Measurements from ENCODE around the gene ATF7IP2.

The ATF7IP2 gene

GRCh38 chr16:10514369-10515055 lies 128.7 kb downstream of the ATF7IP2 start:
- DNase-seq, result peak in 1 of 2 donors; percentile 7

- DNase-seq, result no peak
Measured at GRCh38 chr16:10517868-10518267, 132.0 kb downstream of the ATF7IP2 start.

- no peak for DNase-seq
Measured at GRCh38 chr16:10518479-10519041, 132.7 kb downstream of the ATF7IP2 start.

GRCh38 chr16:10519297-10519696 lies 133.4 kb downstream of the ATF7IP2 start:
- DNase-seq, result no peak

- DNase-seq, result no peak
Measured at GRCh38 chr16:10519929-10520868, 134.3 kb downstream of the ATF7IP2 start.

GRCh38 chr16:10520869-10521578 lies 135.2 kb downstream of the ATF7IP2 start:
- no peak for DNase-seq

GRCh38 chr16:10521681-10522274 lies 135.9 kb downstream of the ATF7IP2 start:
- peak; percentile 12 to 24 for DNase-seq

GRCh38 chr16:10522966-10523365 lies 137.1 kb downstream of the ATF7IP2 start:
- no peak for DNase-seq

GRCh38 chr16:10525214-10525825 lies 139.5 kb downstream of the ATF7IP2 start:
- no peak for DNase-seq

- DNase-seq, result no peak
Measured at GRCh38 chr16:10526962-10527361, 141.1 kb downstream of the ATF7IP2 start.

- DNase-seq, result no peak
Measured at GRCh38 chr16:10528635-10529034, 142.8 kb downstream of the ATF7IP2 start.

GRCh38 chr16:10529895-10530669 lies 144.2 kb downstream of the ATF7IP2 start:
- DNase-seq, result no peak

- no peak for DNase-seq
Measured at GRCh38 chr16:10530685-10531084, 144.8 kb downstream of the ATF7IP2 start.

- DNase-seq, result no peak
Measured at GRCh38 chr16:10531582-10531981, 145.7 kb downstream of the ATF7IP2 start.

All from hippocampal formation (tissue), 2 donors.